ENCODE measurements around the gene AUNIP.

Gene AUNIP

GRCh38 chr1:25861316-25862286 is 2.3 kb upstream of the AUNIP start:
- Histone ChIP-seq H2AK5ac (ENCODE audit: low read depth, low read length) (no peak overlapping the region), H2BK15ac (ENCODE audit: low read length) (no peak overlapping the region), H2AFZ (ENCODE audit: low read length) (no peak overlapping the region), H2BK5ac (ENCODE audit: low read length) (no peak overlapping the region), H3K27me3 (ENCODE audit: control insufficient read depth in 3 of 3, insufficient read depth in 3 of 3, low read depth in 1 of 3, low read length in 3 of 3) (no peaks in the 10 kb centered on the region), H4K91ac (ENCODE audit: low read depth, low read length, poor library complexity) (no peak overlapping the region), H2BK120ac (ENCODE audit: low read depth, low read length) (no peak overlapping the region), H3K4ac (ENCODE audit: low read length) (no peak overlapping the region), H3K18ac (ENCODE audit: low read length) (no peak overlapping the region), H3K36me3 (replicated peaks in 1 of 2; ENCODE audit: control insufficient read depth in 2 of 2, insufficient read depth in 2 of 2, low read length in 2 of 2) (peaks cover 2 to 15% of the 10 kb centered on the region in 2 donors), H3K79me1 (ENCODE audit: low read depth, low read length) (no peaks in the 10 kb centered on the region), H3K27ac (replicated peaks; ENCODE audit: low read length) (no peak overlapping the region), H3K9me3 (replicated peaks in 1 of 2; ENCODE audit: control insufficient read depth in 2 of 2, insufficient read depth in 1 of 2, low read depth in 1 of 2, low read length in 2 of 2) (no peaks in the 10 kb centered on the region), H3K4me2 (ENCODE audit: insufficient read depth, low read length, poor library complexity, severe bottlenecking) (no peak overlapping the region), H3K14ac (ENCODE audit: low read length) (no peak overlapping the region), H3K4me1 (ENCODE audit: control insufficient read depth in 2 of 2, insufficient read depth in 1 of 2, low read depth in 1 of 2, low read length in 2 of 2) (peaks cover 3 to 6% of the 10 kb centered on the region in 2 donors), H3K23ac (ENCODE audit: low read depth, low read length, poor library complexity) (no peak overlapping the region), H2BK12ac (ENCODE audit: low read length) (no peak overlapping the region), H4K8ac (ENCODE audit: low read depth, low read length) (no peak overlapping the region), H3K4me3 (ENCODE audit: low read length in 2 of 2) (no peak overlapping the region), H3K9ac (ENCODE audit: low read depth, low read length, poor library complexity) (no peak overlapping the region)
- no CpG with 5 or more reads among the region's 16 CpGs for WGBS, 2 donors (ENCODE audit: extremely low coverage in 2 of 2, insufficient read length in 2 of 2, insufficient replicate concordance in 1 of 2)
- no peak for DNase-seq (ENCODE audit: low spot score)

GRCh38 chr1:25858494-25858893 is 763 bp downstream of the AUNIP start:
- DNase-seq (ENCODE audit: low spot score) = no peak
- peak overlapping the region; percentile 90 for H3K23ac ChIP-seq (ENCODE audit: low read depth, low read length, poor library complexity)

GRCh38 chr1:25856856-25857255 is 2.4 kb downstream of the AUNIP start:
- H4K91ac ChIP-seq (ENCODE audit: low read depth, low read length, poor library complexity) = no peak overlapping the region

More at GRCh38 chr1:25858494-25858893, 763 bp downstream of the AUNIP start:
- no peak overlapping the region for H2BK5ac ChIP-seq (ENCODE audit: low read length)
- WGBS, 2 donors (ENCODE audit: extremely low coverage in 2 of 2, insufficient read length in 2 of 2, insufficient replicate concordance in 1 of 2) = no CpG with 5 or more reads among the region's 7 CpGs
- H3K4ac ChIP-seq (ENCODE audit: low read length) = no peak overlapping the region
- H3K9ac ChIP-seq (ENCODE audit: low read depth, low read length, poor library complexity) = peak overlapping the region; percentile 46
- no peak overlapping the region for H2BK120ac ChIP-seq (ENCODE audit: low read depth, low read length)
- H3K9me3 ChIP-seq (replicated peaks in 1 of 2; ENCODE audit: control insufficient read depth in 2 of 2, insufficient read depth in 1 of 2, low read depth in 1 of 2, low read length in 2 of 2) = no peaks in the 10 kb centered on the region
- H4K91ac ChIP-seq (ENCODE audit: low read depth, low read length, poor library complexity) = no peak overlapping the region
- no peak overlapping the region for H2BK15ac ChIP-seq (ENCODE audit: low read length)
- peak overlapping the region; percentile 92 for H3K4me3 ChIP-seq (ENCODE audit: low read length in 2 of 2)
- H3K4me2 ChIP-seq (ENCODE audit: insufficient read depth, low read length, poor library complexity, severe bottlenecking) = peak overlapping the region; percentile 98
- no peak overlapping the region for H4K8ac ChIP-seq (ENCODE audit: low read depth, low read length)
- H3K79me1 ChIP-seq (ENCODE audit: low read depth, low read length) = no peaks in the 10 kb centered on the region
- peaks cover 2 to 14% of the 10 kb centered on the region in 2 donors for H3K36me3 ChIP-seq (replicated peaks in 1 of 2; ENCODE audit: control insufficient read depth in 2 of 2, insufficient read depth in 2 of 2, low read length in 2 of 2)
- no peaks in the 10 kb centered on the region for H3K27me3 ChIP-seq (ENCODE audit: control insufficient read depth in 3 of 3, insufficient read depth in 3 of 3, low read depth in 1 of 3, low read length in 3 of 3)
- H3K14ac ChIP-seq (ENCODE audit: low read length) = no peak overlapping the region
- peak overlapping the region; percentile 93 for H2AFZ ChIP-seq (ENCODE audit: low read length)
- peaks cover 3 to 6% of the 10 kb centered on the region in 2 donors for H3K4me1 ChIP-seq (ENCODE audit: control insufficient read depth in 2 of 2, insufficient read depth in 1 of 2, low read depth in 1 of 2, low read length in 2 of 2)
- no peak overlapping the region for H2AK5ac ChIP-seq (ENCODE audit: low read depth, low read length)
- H3K27ac ChIP-seq (replicated peaks; ENCODE audit: low read length) = no peak overlapping the region
- no peak overlapping the region for H2BK12ac ChIP-seq (ENCODE audit: low read length)
- peak overlapping the region; percentile 82 for H3K18ac ChIP-seq (ENCODE audit: low read length)

GRCh38 chr1:25854554-25854953 is 4.7 kb downstream of the AUNIP start:
- Histone ChIP-seq H3K14ac (ENCODE audit: low read length) (no peak overlapping the region), H2BK120ac (ENCODE audit: low read depth, low read length) (no peak overlapping the region), H3K9me3 (replicated peaks in 1 of 2; ENCODE audit: control insufficient read depth in 2 of 2, insufficient read depth in 1 of 2, low read depth in 1 of 2, low read length in 2 of 2) (peaks cover 0 to 4% of the 10 kb centered on the region in 2 donors), H3K4ac (ENCODE audit: low read length) (no peak overlapping the region), H2BK12ac (ENCODE audit: low read length) (no peak overlapping the region), H3K4me1 (ENCODE audit: control insufficient read depth in 2 of 2, insufficient read depth in 1 of 2, low read depth in 1 of 2, low read length in 2 of 2) (peaks cover 2 to 3% of the 10 kb centered on the region in 2 donors), H4K91ac (ENCODE audit: low read depth, low read length, poor library complexity) (no peak overlapping the region), H3K27ac (replicated peaks; ENCODE audit: low read length) (no peak overlapping the region), H2AK5ac (ENCODE audit: low read depth, low read length) (no peak overlapping the region), H3K79me1 (ENCODE audit: low read depth, low read length) (no peaks in the 10 kb centered on the region), H3K23ac (ENCODE audit: low read depth, low read length, poor library complexity) (no peak overlapping the region), H2BK15ac (ENCODE audit: low read length) (no peak overlapping the region), H2BK5ac (ENCODE audit: low read length) (no peak overlapping the region), H3K27me3 (ENCODE audit: control insufficient read depth in 3 of 3, insufficient read depth in 3 of 3, low read depth in 1 of 3, low read length in 3 of 3) (peaks cover 0 to 2% (median 0%) of the 10 kb centered on the region in 3 experiments), H3K4me2 (ENCODE audit: insufficient read depth, low read length, poor library complexity, severe bottlenecking) (no peak overlapping the region), H3K18ac (ENCODE audit: low read length) (no peak overlapping the region), H3K4me3 (ENCODE audit: low read length in 2 of 2) (no peak overlapping the region), H3K36me3 (replicated peaks in 1 of 2; ENCODE audit: control insufficient read depth in 2 of 2, insufficient read depth in 2 of 2, low read length in 2 of 2) (no peaks in the 10 kb centered on the region), H3K9ac (ENCODE audit: low read depth, low read length, poor library complexity) (no peak overlapping the region), H4K8ac (ENCODE audit: low read depth, low read length) (no peak overlapping the region), H2AFZ (ENCODE audit: low read length) (no peak overlapping the region)
- WGBS, 2 donors (ENCODE audit: extremely low coverage in 2 of 2, insufficient read length in 2 of 2, insufficient replicate concordance in 1 of 2) = no CpG with 5 or more reads among the region's 2 CpGs
- DNase-seq (ENCODE audit: low spot score) = no peak

More at GRCh38 chr1:25856856-25857255, 2.4 kb downstream of the AUNIP start:
- Histone ChIP-seq H2BK12ac (ENCODE audit: low read length) (no peak overlapping the region), H3K36me3 (replicated peaks in 1 of 2; ENCODE audit: control insufficient read depth in 2 of 2, insufficient read depth in 2 of 2, low read length in 2 of 2) (no peaks in the 10 kb centered on the region), H3K79me1 (ENCODE audit: low read depth, low read length) (no peaks in the 10 kb centered on the region), H2AFZ (ENCODE audit: low read length) (no peak overlapping the region), H3K4me1 (ENCODE audit: control insufficient read depth in 2 of 2, insufficient read depth in 1 of 2, low read depth in 1 of 2, low read length in 2 of 2) (peaks cover 3 to 6% of the 10 kb centered on the region in 2 donors), H3K27me3 (ENCODE audit: control insufficient read depth in 3 of 3, insufficient read depth in 3 of 3, low read depth in 1 of 3, low read length in 3 of 3) (peaks cover 0 to under 1% (median 0%) of the 10 kb centered on the region in 3 experiments), H3K27ac (replicated peaks; ENCODE audit: low read length) (no peak overlapping the region), H3K4me2 (ENCODE audit: insufficient read depth, low read length, poor library complexity, severe bottlenecking) (no peak overlapping the region), H2BK120ac (ENCODE audit: low read depth, low read length) (no peak overlapping the region), H4K8ac (ENCODE audit: low read depth, low read length) (no peak overlapping the region), H3K4ac (ENCODE audit: low read length) (no peak overlapping the region), H3K14ac (ENCODE audit: low read length) (no peak overlapping the region), H2BK15ac (ENCODE audit: low read length) (no peak overlapping the region), H3K23ac (ENCODE audit: low read depth, low read length, poor library complexity) (no peak overlapping the region), H2BK5ac (ENCODE audit: low read length) (no peak overlapping the region), H3K4me3 (ENCODE audit: low read length in 2 of 2) (no peak overlapping the region), H2AK5ac (ENCODE audit: low read depth, low read length) (no peak overlapping the region), H3K9ac (ENCODE audit: low read depth, low read length, poor library complexity) (no peak overlapping the region), H3K9me3 (replicated peaks in 1 of 2; ENCODE audit: control insufficient read depth in 2 of 2, insufficient read depth in 1 of 2, low read depth in 1 of 2, low read length in 2 of 2) (peaks cover 0 to 3% of the 10 kb centered on the region in 2 donors), H3K18ac (ENCODE audit: low read length) (no peak overlapping the region)
- DNase-seq (ENCODE audit: low spot score) = no peak
- WGBS, 2 donors (ENCODE audit: extremely low coverage in 2 of 2, insufficient read length in 2 of 2, insufficient replicate concordance in 1 of 2) = no CpG with 5 or more reads among the region's 11 CpGs
